ENCODE measurements around the gene CDK6.

Gene CDK6

DNA sequence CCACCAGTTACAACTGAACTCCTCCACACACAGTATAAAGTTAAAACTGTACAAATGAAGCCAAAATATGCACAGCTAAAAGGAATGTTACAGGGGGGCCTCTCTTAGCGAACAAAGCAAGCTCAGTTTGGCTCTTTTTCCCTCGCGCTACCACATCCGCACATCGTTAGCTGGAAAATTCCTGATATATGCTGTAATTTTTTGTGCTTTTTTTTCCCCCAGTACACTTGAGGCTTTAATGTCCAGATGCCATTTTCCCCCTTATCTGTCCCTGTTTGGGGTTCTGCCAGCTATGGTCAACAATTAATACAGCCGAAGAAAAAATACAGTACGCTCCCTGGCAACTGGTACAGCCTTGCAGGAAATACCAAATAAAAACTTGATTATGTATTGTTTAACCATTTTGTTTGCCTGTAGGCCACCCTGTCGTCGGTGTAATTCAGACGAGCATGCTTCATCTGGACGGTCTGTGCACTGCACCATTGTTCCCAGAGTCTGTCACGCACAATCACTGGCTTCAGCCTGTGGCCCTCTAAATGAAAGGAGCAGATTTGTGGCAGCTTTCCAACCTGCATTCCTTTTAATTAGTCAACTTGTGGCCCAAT, 138.0 kb downstream of the CDK6 start:
- H3K4me2 ChIP-seq (ENCODE audit: insufficient read depth, low read length) = no peak overlapping the region
- peaks cover 98% of the 10 kb centered on the region for H3K79me2 ChIP-seq (ENCODE audit: insufficient read depth, low read length)
- TF ChIP-seq, protein P1, sequence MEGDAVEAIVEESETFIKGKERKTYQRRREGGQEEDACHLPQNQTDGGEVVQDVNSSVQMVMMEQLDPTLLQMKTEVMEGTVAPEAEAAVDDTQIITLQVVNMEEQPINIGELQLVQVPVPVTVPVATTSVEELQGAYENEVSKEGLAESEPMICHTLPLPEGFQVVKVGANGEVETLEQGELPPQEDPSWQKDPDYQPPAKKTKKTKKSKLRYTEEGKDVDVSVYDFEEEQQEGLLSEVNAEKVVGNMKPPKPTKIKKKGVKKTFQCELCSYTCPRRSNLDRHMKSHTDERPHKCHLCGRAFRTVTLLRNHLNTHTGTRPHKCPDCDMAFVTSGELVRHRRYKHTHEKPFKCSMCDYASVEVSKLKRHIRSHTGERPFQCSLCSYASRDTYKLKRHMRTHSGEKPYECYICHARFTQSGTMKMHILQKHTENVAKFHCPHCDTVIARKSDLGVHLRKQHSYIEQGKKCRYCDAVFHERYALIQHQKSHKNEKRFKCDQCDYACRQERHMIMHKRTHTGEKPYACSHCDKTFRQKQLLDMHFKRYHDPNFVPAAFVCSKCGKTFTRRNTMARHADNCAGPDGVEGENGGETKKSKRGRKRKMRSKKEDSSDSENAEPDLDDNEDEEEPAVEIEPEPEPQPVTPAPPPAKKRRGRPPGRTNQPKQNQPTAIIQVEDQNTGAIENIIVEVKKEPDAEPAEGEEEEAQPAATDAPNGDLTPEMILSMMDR (IDR thresholded peaks at IDR 0.05; ENCODE audit: borderline replicate concordance, extremely low read depth, low read length, poor library complexity, severe bottlenecking) = no peak
- no peak for TF ChIP-seq EZH2 (IDR thresholded peaks at IDR 0.05; ENCODE audit: borderline replicate concordance, low read depth, low read length, severe bottlenecking)
- DNase-seq (no peak), ATAC-seq (ENCODE audit: insufficient read depth, low read depth) (no peak)
- H3K4me1 ChIP-seq (ENCODE audit: insufficient read depth, low read length) = peaks cover 74% of the 10 kb centered on the region
- H3K36me3 ChIP-seq (ENCODE audit: insufficient read depth, low read length) = peaks cover 80% of the 10 kb centered on the region
- H3K4me3 ChIP-seq (ENCODE audit: low read depth in 1 of 2, low read length in 2 of 2) = no peak overlapping the region
- no peaks in the 10 kb centered on the region for H3K9me3 ChIP-seq (ENCODE audit: insufficient read depth, low read length, severe bottlenecking)
- H3K9ac ChIP-seq (ENCODE audit: low read depth, low read length) = no peak overlapping the region
- H4K20me1 ChIP-seq (ENCODE audit: insufficient read depth, low read length) = peaks cover 26% of the 10 kb centered on the region; the same call in 1 of the 2 replicates
- H3K27ac ChIP-seq (ENCODE audit: low read length) = peak overlapping the region; percentile 48
- H2AFZ ChIP-seq (ENCODE audit: low read depth, low read length) = no peak overlapping the region
- H3K27me3 ChIP-seq (ENCODE audit: insufficient read depth, low read length, poor library complexity) = no peaks in the 10 kb centered on the region

DNA sequence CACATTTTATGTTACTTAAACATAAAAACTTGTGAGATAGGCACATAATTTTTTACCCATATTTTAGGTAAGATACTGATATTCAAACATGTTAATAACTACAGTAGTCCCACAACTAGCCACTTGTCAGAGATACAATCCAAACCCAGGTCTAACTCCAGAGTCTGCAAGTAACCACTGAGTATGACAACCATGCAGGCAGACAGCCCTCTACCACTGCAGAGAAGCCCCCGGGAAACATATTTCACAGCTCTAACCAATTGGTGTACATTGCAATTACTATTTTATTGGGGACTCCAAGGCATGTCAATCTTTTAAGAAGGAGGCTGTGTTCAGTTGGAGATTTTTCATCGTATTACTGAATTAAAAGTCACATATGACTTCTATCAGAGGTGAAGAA, 139.0 kb downstream of the CDK6 start:
- peaks cover 98% of the 10 kb centered on the region for H3K79me2 ChIP-seq (ENCODE audit: insufficient read depth, low read length)
- ATAC-seq (ENCODE audit: insufficient read depth, low read depth) (0 out of 3 replicates have a peak, but pooled peaks have one; percentile 30), DNase-seq (no peak)
- no peak overlapping the region for H3K4me3 ChIP-seq (ENCODE audit: low read depth in 1 of 2, low read length in 2 of 2)
- no peaks in the 10 kb centered on the region for H3K9me3 ChIP-seq (ENCODE audit: insufficient read depth, low read length, severe bottlenecking)
- no peak overlapping the region for H3K9ac ChIP-seq (ENCODE audit: low read depth, low read length)
- H4K20me1 ChIP-seq (ENCODE audit: insufficient read depth, low read length) = peaks cover 20% of the 10 kb centered on the region; the same call in 1 of the 2 replicates
- TF ChIP-seq, protein P1 (IDR thresholded peaks at IDR 0.05; ENCODE audit: borderline replicate concordance, extremely low read depth, low read length, poor library complexity, severe bottlenecking) = no peak
- no peak overlapping the region for H2AFZ ChIP-seq (ENCODE audit: low read depth, low read length)
- no peak overlapping the region for H3K4me2 ChIP-seq (ENCODE audit: insufficient read depth, low read length)
- peaks cover 80% of the 10 kb centered on the region for H3K36me3 ChIP-seq (ENCODE audit: insufficient read depth, low read length)
- no peaks in the 10 kb centered on the region for H3K27me3 ChIP-seq (ENCODE audit: insufficient read depth, low read length, poor library complexity)
- H3K27ac ChIP-seq (ENCODE audit: low read length) = peak overlapping the region; percentile 59
- H3K4me1 ChIP-seq (ENCODE audit: insufficient read depth, low read length) = peaks cover 75% of the 10 kb centered on the region

DNA sequence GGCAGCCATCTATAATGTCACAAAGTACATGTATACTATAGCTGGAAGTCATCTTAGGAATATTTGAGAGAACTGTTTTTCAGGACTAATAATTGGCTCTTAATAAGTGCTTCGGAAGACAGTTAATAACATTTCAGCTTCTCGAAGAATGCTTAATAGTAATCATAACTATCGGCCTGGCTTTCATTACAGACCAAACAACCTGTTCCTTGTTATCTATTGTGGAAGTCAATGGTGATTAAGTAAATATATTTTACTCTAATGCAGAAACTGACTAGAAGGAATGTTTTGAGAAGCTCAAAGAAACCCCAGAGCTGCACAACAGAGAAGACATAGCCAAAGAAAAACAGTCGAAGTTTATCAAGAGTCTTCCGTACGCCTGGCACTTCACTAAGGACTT, 139.4 kb downstream of the CDK6 start:
- Histone ChIP-seq H3K27ac (ENCODE audit: low read length) (peak overlapping the region; percentile 59), H3K4me2 (ENCODE audit: insufficient read depth, low read length) (no peak overlapping the region), H3K27me3 (ENCODE audit: insufficient read depth, low read length, poor library complexity) (no peaks in the 10 kb centered on the region)

More for the DNA sequence above, 139.4 kb downstream of the CDK6 start:
- Histone ChIP-seq H3K4me1 (ENCODE audit: insufficient read depth, low read length) (peaks cover 78% of the 10 kb centered on the region), H4K20me1 (ENCODE audit: insufficient read depth, low read length) (peaks cover 20% of the 10 kb centered on the region; the same call in 1 of the 2 replicates), H3K9me3 (ENCODE audit: insufficient read depth, low read length, severe bottlenecking) (no peaks in the 10 kb centered on the region), H3K9ac (ENCODE audit: low read depth, low read length) (no peak overlapping the region), H2AFZ (ENCODE audit: low read depth, low read length) (no peak overlapping the region), H3K4me3 (ENCODE audit: low read depth in 1 of 2, low read length in 2 of 2) (no peak overlapping the region), H3K36me3 (ENCODE audit: insufficient read depth, low read length) (peaks cover 80% of the 10 kb centered on the region), H3K79me2 (ENCODE audit: insufficient read depth, low read length) (peaks cover 98% of the 10 kb centered on the region)
- TF ChIP-seq, protein P1 (IDR thresholded peaks at IDR 0.05; ENCODE audit: borderline replicate concordance, extremely low read depth, low read length, poor library complexity, severe bottlenecking) = no peak
- no peak for TF ChIP-seq EZH2 (IDR thresholded peaks at IDR 0.05; ENCODE audit: borderline replicate concordance, low read depth, low read length, severe bottlenecking)
- DNase-seq (no peak), ATAC-seq (ENCODE audit: insufficient read depth, low read depth) (no peak)
